ENCODE measurements around the gene KCND1. TPM values are rescaled to one million over a fixed set of nuclear protein-coding genes. Genes with fewer than 3 reads are reported as not detected.

KCND1 gene
- total RNA-seq, 4 donors from 2014 or later: 0.83 to 1.9 (median 1.1) TPM

DNA sequence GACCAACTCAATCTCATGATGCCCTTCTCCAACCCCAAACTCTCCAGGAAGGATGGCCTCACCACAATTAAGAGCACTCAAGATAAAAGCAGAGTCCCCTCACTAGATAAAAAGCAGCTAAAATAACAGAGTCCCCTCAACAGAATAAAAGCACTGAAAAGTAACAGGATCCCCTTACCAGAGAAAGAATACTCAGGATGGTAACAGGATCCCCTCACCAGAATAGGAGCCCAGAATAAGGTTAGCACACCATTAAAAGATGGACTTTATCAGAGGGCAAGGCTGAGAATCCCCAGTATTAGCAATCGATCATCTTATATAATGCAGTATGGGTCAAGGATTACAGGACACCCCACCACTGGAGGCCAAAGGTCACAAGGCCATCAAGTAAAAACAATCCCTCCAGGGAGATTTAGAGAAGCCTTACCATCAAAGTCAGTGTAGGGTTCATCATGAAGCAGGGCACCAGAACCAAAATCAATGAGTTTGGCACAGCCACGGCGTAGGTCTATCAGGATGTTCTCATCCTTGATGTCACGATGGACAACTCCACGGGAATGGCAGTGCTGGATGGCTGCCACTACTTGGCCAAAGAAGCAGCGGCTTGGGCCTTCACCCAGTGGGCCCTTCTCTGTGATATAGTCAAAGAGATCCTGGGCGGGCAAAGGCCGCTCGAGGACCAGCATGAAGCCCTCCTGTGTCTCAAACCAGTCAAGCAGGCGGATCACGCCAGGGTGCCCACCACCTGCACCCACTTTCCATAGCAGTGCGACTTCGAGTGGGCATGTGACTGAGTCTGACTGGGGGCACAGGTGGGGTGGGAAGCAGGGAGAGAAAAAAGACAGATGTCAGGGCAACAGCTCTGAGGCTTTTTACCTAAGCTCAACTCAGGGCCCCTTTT is 56.8 kb downstream of the KCND1 start:
- H3K27me3 ChIP-seq: no peaks in the 10 kb centered on the region
- peaks cover 0 to 20% (median 12%) of the 10 kb centered on the region in 4 donors for H3K36me3 ChIP-seq
- H3K4me1 ChIP-seq: peaks cover 9 to 46% (median 40%) of the 10 kb centered on the region in 4 donors
- no peaks in the 10 kb centered on the region for H3K9me3 ChIP-seq
- TF ChIP-seq POLR2A (IDR thresholded peaks at IDR 0.05; ENCODE audit: low read depth): no peak
- TF ChIP-seq, protein P1, sequence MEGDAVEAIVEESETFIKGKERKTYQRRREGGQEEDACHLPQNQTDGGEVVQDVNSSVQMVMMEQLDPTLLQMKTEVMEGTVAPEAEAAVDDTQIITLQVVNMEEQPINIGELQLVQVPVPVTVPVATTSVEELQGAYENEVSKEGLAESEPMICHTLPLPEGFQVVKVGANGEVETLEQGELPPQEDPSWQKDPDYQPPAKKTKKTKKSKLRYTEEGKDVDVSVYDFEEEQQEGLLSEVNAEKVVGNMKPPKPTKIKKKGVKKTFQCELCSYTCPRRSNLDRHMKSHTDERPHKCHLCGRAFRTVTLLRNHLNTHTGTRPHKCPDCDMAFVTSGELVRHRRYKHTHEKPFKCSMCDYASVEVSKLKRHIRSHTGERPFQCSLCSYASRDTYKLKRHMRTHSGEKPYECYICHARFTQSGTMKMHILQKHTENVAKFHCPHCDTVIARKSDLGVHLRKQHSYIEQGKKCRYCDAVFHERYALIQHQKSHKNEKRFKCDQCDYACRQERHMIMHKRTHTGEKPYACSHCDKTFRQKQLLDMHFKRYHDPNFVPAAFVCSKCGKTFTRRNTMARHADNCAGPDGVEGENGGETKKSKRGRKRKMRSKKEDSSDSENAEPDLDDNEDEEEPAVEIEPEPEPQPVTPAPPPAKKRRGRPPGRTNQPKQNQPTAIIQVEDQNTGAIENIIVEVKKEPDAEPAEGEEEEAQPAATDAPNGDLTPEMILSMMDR (IDR thresholded peaks at IDR 0.05): no peak
- TF ChIP-seq POLR2AphosphoS5 (IDR thresholded peaks at IDR 0.05): no peak
- DNase-seq (ENCODE audit: extremely low spot score): no peak
- H3K4me3 ChIP-seq: no peak overlapping the region
- WGBS: 84% methylated on average over 10 of the region's 13 CpGs
- intact Hi-C loops (cut with DNase I): no loop called here
- H3K27ac ChIP-seq (replicated peaks in 1 of 4): no peak overlapping the region

DNA sequence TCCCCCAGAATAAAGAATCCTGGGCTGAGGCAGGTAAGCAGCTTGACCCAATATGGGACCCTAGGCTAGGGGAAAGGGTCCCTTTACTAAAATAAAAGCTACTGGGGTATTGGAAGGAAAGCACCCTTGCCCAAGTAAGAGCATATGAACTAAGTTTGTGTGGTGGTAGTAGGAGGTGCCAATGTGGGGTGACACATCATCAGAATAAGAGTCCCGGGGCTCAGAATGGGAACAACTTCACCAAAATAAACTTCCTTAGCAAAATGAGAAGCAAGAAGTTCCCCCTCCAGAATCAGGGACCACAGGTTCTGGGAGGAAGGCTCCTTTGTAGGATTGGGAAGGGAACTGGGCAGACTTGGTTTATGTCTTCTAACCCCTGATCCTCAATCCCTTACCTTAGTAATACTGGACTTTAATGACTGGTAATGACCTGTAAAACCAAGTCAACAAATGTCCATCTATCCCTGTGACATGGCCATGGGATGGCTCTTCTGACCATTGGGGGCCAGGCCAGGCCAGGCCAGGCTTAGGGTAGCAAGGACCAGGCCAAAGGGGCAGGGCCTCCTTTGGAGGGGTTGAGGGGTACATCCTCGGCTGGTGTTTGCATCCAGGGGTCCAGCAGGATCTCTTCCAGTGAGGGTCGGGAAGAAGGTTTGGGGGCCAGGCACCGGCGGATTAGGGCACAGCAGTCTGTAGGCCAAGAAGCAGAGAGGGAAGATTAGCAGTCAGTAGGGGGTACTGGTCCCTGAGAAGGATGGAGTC is 57.9 kb downstream of the KCND1 start:
- intact Hi-C loops (cut with DNase I): no loop called here
- WGBS: 85% methylated on average over 5 of the region's 5 CpGs

GRCh38 chrX:48911412-48912182 is 60.0 kb downstream of the KCND1 start, which contains the start of gene SLC35A2:
Gene SLC35A2 (minus strand): TSS chrX:48911646. CDS start chrX:48911636, 10 bp downstream.
- Histone ChIP-seq H3K36me3 (peaks cover 0 to 29% (median 15%) of the 10 kb centered on the region in 4 donors), H3K9me3 (no peaks in the 10 kb centered on the region), H3K27me3 (no peaks in the 10 kb centered on the region), H3K4me3 (peak within 1 kb of the TSS; percentile 59 to 80 (median 64)), H3K4me1 (peaks cover 5 to 23% (median 17%) of the 10 kb centered on the region in 4 donors), H3K27ac (replicated peaks in 1 of 4) (peak within 1 kb of the TSS; percentile 78 to 84 (median 80))
- TF ChIP-seq POLR2AphosphoS5 (IDR thresholded peaks at IDR 0.05) (peak; percentile 84 to 91), EP300 (IDR thresholded peaks at IDR 0.05) (no peak), POLR2A (IDR thresholded peaks at IDR 0.05; ENCODE audit: low read depth) (peak; percentile 45)
- TF ChIP-seq, protein P1 (IDR thresholded peaks at IDR 0.05): peak in 1 of 3 experiments; percentile 10
- DNase-seq (ENCODE audit: extremely low spot score): no peak
- intact Hi-C loops (cut with DNase I): no loop called here
- WGBS: 41% methylated on average over 40 of the region's 60 CpGs

More for the DNA sequence above, 57.9 kb downstream of the KCND1 start:
- Histone ChIP-seq H3K9me3 (no peaks in the 10 kb centered on the region), H3K27me3 (no peaks in the 10 kb centered on the region), H3K4me1 (peaks cover 9 to 38% (median 35%) of the 10 kb centered on the region in 4 donors), H3K36me3 (peaks cover 0 to 20% (median 12%) of the 10 kb centered on the region in 4 donors), H3K4me3 (no peak overlapping the region), H3K27ac (replicated peaks in 1 of 4) (no peak overlapping the region)
- no peak for DNase-seq (ENCODE audit: extremely low spot score)
- TF ChIP-seq, protein P1 (IDR thresholded peaks at IDR 0.05): no peak
- no peak for TF ChIP-seq EP300 (IDR thresholded peaks at IDR 0.05)
- no peak for TF ChIP-seq POLR2AphosphoS5 (IDR thresholded peaks at IDR 0.05)
- TF ChIP-seq POLR2A (IDR thresholded peaks at IDR 0.05; ENCODE audit: low read depth): no peak

Small RNA genes within 50 kb of the gene (small RNA-seq; reads per million reads assigned to genes)
- gene RNU6-722P: 0 reads per million in 3 donors

Other genes with a start within 250 kb of the KCND1 start
- gene GLOD5, start 210.1 kb downstream of the KCND1 start, total RNA-seq: not detected
- under 1 TPM in 1 of 4 donors, not detected in 3; 0.50 TPM for gene GATA1, start 185.3 kb downstream of the KCND1 start, total RNA-seq
- gene HDAC6, start 169.8 kb downstream of the KCND1 start, total RNA-seq: 10 to 100 TPM; 26.8 to 64.0 (median 47.7) TPM
- not detected for gene ERAS, start 145.3 kb downstream of the KCND1 start, total RNA-seq
- gene PCSK1N, start 136.2 kb downstream of the KCND1 start, total RNA-seq: 10 to 100 TPM in 1 of 4 donors, 1 to 10 TPM in 3; 2.9 to 15.2 (median 7.7) TPM
- 10 to 100 TPM; 36.1 to 59.6 (median 51.1) TPM for gene TIMM17B, start 74.1 kb downstream of the KCND1 start, total RNA-seq
- 10 to 100 TPM; 53.6 to 81.3 (median 72.0) TPM for gene PQBP1, start 73.9 kb downstream of the KCND1 start, total RNA-seq
- gene SLC35A2, start 60.2 kb downstream of the KCND1 start, total RNA-seq: 10 to 100 TPM in 2 of 4 donors, 1 to 10 TPM in 2; 7.3 to 13.4 (median 10.0) TPM
- 10 to 100 TPM in 1 of 4 donors, 1 to 10 TPM in 3; 3.3 to 11.4 (median 7.3) TPM for gene PIM2, start 52.8 kb downstream of the KCND1 start, total RNA-seq
- gene OTUD5, start 14.2 kb downstream of the KCND1 start, total RNA-seq: 10 to 100 TPM; 39.9 to 53.9 (median 48.5) TPM
- gene GRIPAP1, start 30.4 kb upstream of the KCND1 start, total RNA-seq: 10 to 100 TPM; 24.7 to 36.4 (median 33.7) TPM
- gene TFE3, start 71.5 kb upstream of the KCND1 start, total RNA-seq: 100 to 1,000 TPM in 3 of 4 donors, 10 to 100 TPM in 1; 99.9 to 181 (median 150) TPM
- 1 to 10 TPM; 1.2 to 5.1 (median 2.9) TPM for gene CCDC120, start 87.2 kb upstream of the KCND1 start, total RNA-seq
- 10 to 100 TPM; 15.9 to 26.6 (median 23.8) TPM for gene PRAF2, start 102.2 kb upstream of the KCND1 start, total RNA-seq
- gene WDR45, start 108.0 kb upstream of the KCND1 start, total RNA-seq: 10 to 100 TPM; 68.1 to 77.9 (median 72.7) TPM
- gene GPKOW, start 151.9 kb upstream of the KCND1 start, total RNA-seq: 10 to 100 TPM; 27.8 to 43.8 (median 32.4) TPM
- gene MAGIX, start 190.9 kb upstream of the KCND1 start, total RNA-seq: 1 to 10 TPM; 1.5 to 4.2 (median 3.6) TPM
- 100 to 1,000 TPM in 1 of 4 donors, 10 to 100 TPM in 3; 55.3 to 101 (median 76.3) TPM for gene PLP2, start 200.1 kb upstream of the KCND1 start, total RNA-seq
- 10 to 100 TPM in 3 of 4 donors, 1 to 10 TPM in 1; 7.6 to 16.2 (median 12.3) TPM for gene PRICKLE3, start 214.5 kb upstream of the KCND1 start, total RNA-seq
- 10 to 100 TPM in 1 of 4 donors, 1 to 10 TPM in 3; 4.5 to 12.0 (median 6.1) TPM for gene SYP, start 228.3 kb upstream of the KCND1 start, total RNA-seq